Measurements from ENCODE around the gene PYROXD2.

Gene PYROXD2

GRCh38 chr10:98340940-98341310 is 74.1 kb downstream of the PYROXD2 start:
- Histone ChIP-seq H3K27me3 (ENCODE audit: insufficient read depth, low read length, poor library complexity) (peaks cover 12% of the 10 kb centered on the region), H4K20me1 (ENCODE audit: insufficient read depth, low read length) (no peaks in the 10 kb centered on the region), H3K9me3 (ENCODE audit: insufficient read depth, low read length, severe bottlenecking) (no peaks in the 10 kb centered on the region), H3K4me1 (ENCODE audit: insufficient read depth, low read length) (no peaks in the 10 kb centered on the region), H3K9ac (ENCODE audit: low read depth, low read length) (no peak overlapping the region), H3K4me2 (ENCODE audit: insufficient read depth, low read length) (no peak overlapping the region), H3K79me2 (ENCODE audit: insufficient read depth, low read length) (no peaks in the 10 kb centered on the region), H3K4me3 (ENCODE audit: low read depth in 1 of 2, low read length in 2 of 2) (no peak overlapping the region), H3K36me3 (ENCODE audit: insufficient read depth, low read length) (no peaks in the 10 kb centered on the region), H3K27ac (ENCODE audit: low read length) (no peak overlapping the region), H2AFZ (ENCODE audit: low read depth, low read length) (no peak overlapping the region)
- ATAC-seq (ENCODE audit: insufficient read depth, low read depth), result no peak
- TF ChIP-seq CTCF (IDR thresholded peaks at IDR 0.05; ENCODE audit: borderline replicate concordance, extremely low read depth, low read length, poor library complexity, severe bottlenecking) (no peak), EZH2 (IDR thresholded peaks at IDR 0.05; ENCODE audit: borderline replicate concordance, low read depth, low read length, severe bottlenecking) (no peak)
- DNase-seq, result no peak

GRCh38 chr10:98340261-98340939 is 74.6 kb downstream of the PYROXD2 start:
- Histone ChIP-seq H4K20me1 (ENCODE audit: insufficient read depth, low read length) (no peaks in the 10 kb centered on the region), H3K4me3 (ENCODE audit: low read depth in 1 of 2, low read length in 2 of 2) (no peak overlapping the region), H3K36me3 (ENCODE audit: insufficient read depth, low read length) (no peaks in the 10 kb centered on the region), H3K79me2 (ENCODE audit: insufficient read depth, low read length) (no peaks in the 10 kb centered on the region), H2AFZ (ENCODE audit: low read depth, low read length) (no peak overlapping the region), H3K4me1 (ENCODE audit: insufficient read depth, low read length) (no peaks in the 10 kb centered on the region), H3K4me2 (ENCODE audit: insufficient read depth, low read length) (no peak overlapping the region), H3K27me3 (ENCODE audit: insufficient read depth, low read length, poor library complexity) (peaks cover 12% of the 10 kb centered on the region), H3K9ac (ENCODE audit: low read depth, low read length) (no peak overlapping the region), H3K9me3 (ENCODE audit: insufficient read depth, low read length, severe bottlenecking) (no peaks in the 10 kb centered on the region), H3K27ac (ENCODE audit: low read length) (no peak overlapping the region)
- no peak for DNase-seq
- TF ChIP-seq CTCF (IDR thresholded peaks at IDR 0.05; ENCODE audit: borderline replicate concordance, extremely low read depth, low read length, poor library complexity, severe bottlenecking), result no peak
- ATAC-seq (ENCODE audit: insufficient read depth, low read depth), result no peak

GRCh38 chr10:98339799-98340198 is 75.2 kb downstream of the PYROXD2 start:
- Histone ChIP-seq H3K4me3 (ENCODE audit: low read depth in 1 of 2, low read length in 2 of 2) (no peak overlapping the region), H4K20me1 (ENCODE audit: insufficient read depth, low read length) (no peaks in the 10 kb centered on the region), H3K9me3 (ENCODE audit: insufficient read depth, low read length, severe bottlenecking) (no peaks in the 10 kb centered on the region), H3K27me3 (ENCODE audit: insufficient read depth, low read length, poor library complexity) (peaks cover 9% of the 10 kb centered on the region), H3K4me2 (ENCODE audit: insufficient read depth, low read length) (no peak overlapping the region), H3K79me2 (ENCODE audit: insufficient read depth, low read length) (no peaks in the 10 kb centered on the region), H3K36me3 (ENCODE audit: insufficient read depth, low read length) (no peaks in the 10 kb centered on the region), H3K9ac (ENCODE audit: low read depth, low read length) (no peak overlapping the region), H3K4me1 (ENCODE audit: insufficient read depth, low read length) (no peaks in the 10 kb centered on the region), H3K27ac (ENCODE audit: low read length) (no peak overlapping the region), H2AFZ (ENCODE audit: low read depth, low read length) (no peak overlapping the region)
- TF ChIP-seq CTCF (IDR thresholded peaks at IDR 0.05; ENCODE audit: borderline replicate concordance, extremely low read depth, low read length, poor library complexity, severe bottlenecking) (no peak), EZH2 (IDR thresholded peaks at IDR 0.05; ENCODE audit: borderline replicate concordance, low read depth, low read length, severe bottlenecking) (no peak)
- DNase-seq (no peak), ATAC-seq (ENCODE audit: insufficient read depth, low read depth) (no peak)

GRCh38 chr10:98338896-98339295 is 76.1 kb downstream of the PYROXD2 start:
- no peak for TF ChIP-seq CTCF (IDR thresholded peaks at IDR 0.05; ENCODE audit: borderline replicate concordance, extremely low read depth, low read length, poor library complexity, severe bottlenecking)
- TF ChIP-seq EZH2 (IDR thresholded peaks at IDR 0.05; ENCODE audit: borderline replicate concordance, low read depth, low read length, severe bottlenecking), result no peak
- no peak overlapping the region for H2AFZ ChIP-seq (ENCODE audit: low read depth, low read length)
- H3K27me3 ChIP-seq (ENCODE audit: insufficient read depth, low read length, poor library complexity), result peaks cover 9% of the 10 kb centered on the region
- no peaks in the 10 kb centered on the region for H3K9me3 ChIP-seq (ENCODE audit: insufficient read depth, low read length, severe bottlenecking)
- ATAC-seq (ENCODE audit: insufficient read depth, low read depth) (no peak), DNase-seq (no peak)
- no peaks in the 10 kb centered on the region for H3K36me3 ChIP-seq (ENCODE audit: insufficient read depth, low read length)
- H3K4me1 ChIP-seq (ENCODE audit: insufficient read depth, low read length), result no peaks in the 10 kb centered on the region
- no peak overlapping the region for H3K4me3 ChIP-seq (ENCODE audit: low read depth in 1 of 2, low read length in 2 of 2)
- H3K27ac ChIP-seq (ENCODE audit: low read length), result no peak overlapping the region
- no peak overlapping the region for H3K4me2 ChIP-seq (ENCODE audit: insufficient read depth, low read length)
- no peaks in the 10 kb centered on the region for H4K20me1 ChIP-seq (ENCODE audit: insufficient read depth, low read length)
- no peaks in the 10 kb centered on the region for H3K79me2 ChIP-seq (ENCODE audit: insufficient read depth, low read length)
- no peak overlapping the region for H3K9ac ChIP-seq (ENCODE audit: low read depth, low read length)
